HEK293 (cell line): ENCODE data around the gene TOMM6.

ENCODE experiments used
- CTCF ChIA-PET: fragments of 350-600 bp; formaldehyde crosslinking; extraction: SDS; loops from one replicate; lab custom pipeline; 2021; ENCODE audit warnings: antibody characterized with exemption; lab: Yijun Ruan, JAX
- POLR2A ChIA-PET: fragments of 300-600 bp; formaldehyde crosslinking; extraction: SDS; loops from one replicate; lab custom pipeline; 2020; ENCODE audit warnings: antibody characterized with exemption, inconsistent platforms; lab: Yijun Ruan, JAX
- H3K27ac ChIP-seq: fragments of 200-500 bp; sonication (Bioruptor generic); 2 replicates; pipeline ENCODE4 v1.5.1; 2014; ENCODE audit warnings: low read depth, low read length, control low read depth, inconsistent platforms; ENCODE audit errors: extremely low read depth
- H3K36me3 ChIP-seq, 2 experiments: fragments of 200-500 bp in 1 of 2; sonication (Bioruptor generic) in 1 of 2; 1 replicate in 1 of 2; 2 replicates in 1 of 2; pipeline ENCODE4 v1.5.1; 2014 to 2017; ENCODE audit warnings: inconsistent platforms in 2 of 2, low read length in 2 of 2; ENCODE audit not compliant: control insufficient read depth in 2 of 2, insufficient read depth in 1 of 2
- H3K4me1 ChIP-seq: fragments of 200-500 bp; sonication (Bioruptor generic); 2 replicates; pipeline ENCODE4 v1.5.1; 2014; ENCODE audit warnings: mild to moderate bottlenecking, low read length, inconsistent platforms; ENCODE audit not compliant: control insufficient read depth, insufficient read depth
- H3K4me3 ChIP-seq: 2 replicates; pipeline ENCODE4 v1.5.1; 2011; ENCODE audit warnings: low read depth, mild to moderate bottlenecking, control low read depth, low read length, moderate library complexity
- H3K9me3 ChIP-seq: fragments of 200-500 bp; sonication (Bioruptor generic); 2 replicates; pipeline ENCODE4 v1.5.1; 2014; ENCODE audit warnings: low read depth, low read length, inconsistent platforms; ENCODE audit not compliant: control insufficient read depth, insufficient read depth
- ELK4 ChIP-seq: IDR thresholded peaks from 2 replicates; pipeline ENCODE4 v1.6.1; 2011; ENCODE audit warnings: mild to moderate bottlenecking, low read depth, low read length, borderline replicate concordance
- GLI4 ChIP-seq: fragments of 450-650 bp; formaldehyde crosslinking; IDR thresholded peaks from 2 replicates; pipeline ENCODE4 v1.5.1; 2016; ENCODE audit warnings: missing biosample characterization, missing genetic modification characterization
- KLF10 ChIP-seq: fragments of 450-650 bp; IDR thresholded peaks from 2 replicates; pipeline ENCODE4 v1.5.1; 2018; ENCODE audit warnings: missing biosample characterization, mild to moderate bottlenecking, missing genetic modification characterization
- KLF17 ChIP-seq: fragments of 450-650 bp; formaldehyde crosslinking; IDR thresholded peaks from 2 replicates; pipeline ENCODE4 v1.5.1; 2016; ENCODE audit warnings: missing biosample characterization, missing genetic modification characterization
- MEIS1 ChIP-seq: sonication (generic); formaldehyde crosslinking; IDR thresholded peaks from 2 replicates; pipeline ENCODE4 v1.8.1; 2022; ENCODE audit warnings: missing genetic modification reagents, mild to moderate bottlenecking, borderline replicate concordance
- PRDM10 ChIP-seq: fragments of 450-650 bp; formaldehyde crosslinking; IDR thresholded peaks from 2 replicates; pipeline ENCODE4 v1.5.1; 2016; ENCODE audit warnings: missing biosample characterization, missing genetic modification characterization
- SCRT2 ChIP-seq: fragments of 450-650 bp; formaldehyde crosslinking; IDR thresholded peaks from 2 replicates; pipeline ENCODE4 v1.5.1; 2016; ENCODE audit warnings: missing biosample characterization, missing genetic modification characterization
- ZFHX2 ChIP-seq: fragments of 450-650 bp; formaldehyde crosslinking; conservative IDR thresholded peaks from 2 replicates; pipeline ENCODE4 v1.5.1; 2016; ENCODE audit warnings: missing biosample characterization, missing genetic modification characterization
- ZFP69B ChIP-seq: fragments of 450-650 bp; formaldehyde crosslinking; IDR thresholded peaks from 2 replicates; pipeline ENCODE4 v1.5.1; 2016; ENCODE audit warnings: missing biosample characterization, missing genetic modification characterization
- ZNF112 ChIP-seq: fragments of 450-650 bp; formaldehyde crosslinking; IDR thresholded peaks from 2 replicates; pipeline ENCODE4 v1.5.0; 2017; ENCODE audit warnings: missing biosample characterization, missing genetic modification characterization
- ZNF133 ChIP-seq: fragments of 450-650 bp; formaldehyde crosslinking; IDR thresholded peaks from 2 replicates; pipeline ENCODE4 v1.5.1; 2016; ENCODE audit warnings: missing biosample characterization, missing genetic modification characterization
- ZNF140 ChIP-seq: fragments of 450-650 bp; formaldehyde crosslinking; IDR thresholded peaks from 2 replicates; pipeline ENCODE4 v1.5.1; 2016; ENCODE audit warnings: missing biosample characterization, missing genetic modification characterization
- ZNF148 ChIP-seq: fragments of 450-650 bp; formaldehyde crosslinking; IDR thresholded peaks from 2 replicates; pipeline ENCODE4 v1.5.0; 2017; ENCODE audit warnings: missing biosample characterization, missing genetic modification characterization, borderline replicate concordance
- ZNF16 ChIP-seq: fragments of 450-650 bp; formaldehyde crosslinking; IDR thresholded peaks from 2 replicates; pipeline ENCODE4 v1.5.1; 2016; ENCODE audit warnings: low read depth, missing biosample characterization, missing genetic modification characterization
- ZNF18 ChIP-seq: fragments of 450-650 bp; formaldehyde crosslinking; IDR thresholded peaks from 2 replicates; pipeline ENCODE4 v1.5.1; 2016; ENCODE audit warnings: missing biosample characterization, missing genetic modification characterization
- ZNF23 ChIP-seq: fragments of 450-650 bp; formaldehyde crosslinking; IDR thresholded peaks from 2 replicates; pipeline ENCODE4 v1.5.1; 2016; ENCODE audit warnings: missing biosample characterization, missing genetic modification characterization, borderline replicate concordance
- ZNF239 ChIP-seq: fragments of 450-650 bp; formaldehyde crosslinking; IDR thresholded peaks from 2 replicates; pipeline ENCODE4 v1.5.1; 2016; ENCODE audit warnings: missing biosample characterization, missing genetic modification characterization
- ZNF335 ChIP-seq: fragments of 450-650 bp; formaldehyde crosslinking; conservative IDR thresholded peaks from 2 replicates; pipeline ENCODE4 v1.5.1; 2016; ENCODE audit warnings: missing biosample characterization, missing genetic modification characterization
- ZNF350 ChIP-seq: fragments of 450-650 bp; formaldehyde crosslinking; IDR thresholded peaks from 2 replicates; pipeline ENCODE4 v1.5.0; 2017; ENCODE audit warnings: missing biosample characterization, mild to moderate bottlenecking, missing genetic modification characterization
- ZNF510 ChIP-seq: fragments of 450-650 bp; formaldehyde crosslinking; IDR thresholded peaks from 2 replicates; pipeline ENCODE4 v1.5.1; 2018; ENCODE audit warnings: mild to moderate bottlenecking, missing genetic modification characterization, missing biosample characterization; ENCODE audit not compliant: insufficient replicate concordance
- ZNF514 ChIP-seq: fragments of 450-650 bp; formaldehyde crosslinking; IDR thresholded peaks from 2 replicates; pipeline ENCODE4 v1.5.1; 2016; ENCODE audit warnings: missing biosample characterization, missing genetic modification characterization
- ZNF548 ChIP-seq: fragments of 450-650 bp; formaldehyde crosslinking; IDR thresholded peaks from 2 replicates; pipeline ENCODE4 v1.5.1; 2016; ENCODE audit warnings: missing biosample characterization, missing genetic modification characterization
- ZNF677 ChIP-seq: fragments of 450-650 bp; IDR thresholded peaks from 2 replicates; pipeline ENCODE4 v1.5.0; 2018; ENCODE audit warnings: missing biosample characterization, mild to moderate bottlenecking, missing genetic modification characterization, moderate library complexity
- ZNF747 ChIP-seq: fragments of 450-650 bp; formaldehyde crosslinking; IDR thresholded peaks from 2 replicates; pipeline ENCODE4 v1.5.1; 2016; ENCODE audit warnings: missing biosample characterization, missing genetic modification characterization
- ZNF768 ChIP-seq: fragments of 450-650 bp; formaldehyde crosslinking; IDR thresholded peaks from 2 replicates; pipeline ENCODE4 v1.5.1; 2018; ENCODE audit warnings: missing biosample characterization, mild to moderate bottlenecking, missing genetic modification characterization
- ZNF785 ChIP-seq: fragments of 450-650 bp; formaldehyde crosslinking; IDR thresholded peaks from 2 replicates; pipeline ENCODE4 v1.5.1; 2016; ENCODE audit warnings: missing biosample characterization, missing genetic modification characterization
- ZNF830 ChIP-seq: fragments of 450-650 bp; IDR thresholded peaks from 2 replicates; pipeline ENCODE4 v1.5.0; 2018; ENCODE audit warnings: missing biosample characterization, missing genetic modification characterization, low read depth, mild to moderate bottlenecking, moderate library complexity

TOMM6 gene

GRCh38 chr6:41780551-41781365 is 6.7 kb upstream of the TOMM6 start, which contains the start of gene PRICKLE4 (continued):
- TF ChIP-seq KLF17 (tag by site-specific recombination) (peak; percentile 29; the same call in 1 of the 2 replicates), KLF10 (tag by site-specific recombination) (no peak), ZNF239 (tag by site-specific recombination) (no peak), ZNF510 (tag by site-specific recombination) (no peak), GLI4 (no peak), ZNF112 (tag by site-specific recombination) (no peak), PRDM10 (no peak), ZNF514 (no peak), ZNF148 (no peak), ZNF335 (peak; percentile 74), MEIS1 (CRISPR knock-in tag) (no peak), ZNF677 (tag by site-specific recombination) (no peak), ZFP69B (tag by site-specific recombination) (0 out of 2 replicates have a peak, but pooled peaks have one; percentile 33), ZNF768 (no peak), ZNF785 (no peak), ZNF548 (tag by site-specific recombination) (no peak), ZNF747 (tag by site-specific recombination) (no peak), ZNF140 (tag by site-specific recombination) (no peak)

- H3K4me1 ChIP-seq, result peaks cover 6% of the 10 kb centered on the region
- H3K4me3 ChIP-seq, result no peak overlapping the region
- POLR2A ChIA-PET, result interaction anchor here (0.9 to 1.9 kb wide), 3 partner anchors 140 to 413 kb away, joined by 3 to 5 read pairs (median 3); partner anchors contain the start of genes BYSL and MED20
- H3K27ac ChIP-seq, result no peak overlapping the region
- H3K36me3 ChIP-seq, result peaks cover 4 to 20% of the 10 kb centered on the region in 2 experiments; a peak in 1 of 3 replicates
- no peaks in the 10 kb centered on the region for H3K9me3 ChIP-seq
- CTCF ChIA-PET, result interaction anchor here (0.6 to 10.9 kb wide), 10 partner anchors 46 to 772 kb away, joined by 3 to 192 read pairs (median 4); partner anchors contain the start of gene TFEB
- TF ChIP-seq ZFHX2 (tag by site-specific recombination) (peak; percentile 90), ZNF23 (tag by site-specific recombination) (no peak), ELK4 (no peak), SCRT2 (no peak), ZNF830 (tag by site-specific recombination) (no peak), ZNF350 (no peak), ZNF133 (tag by site-specific recombination) (no peak), ZNF18 (peak; percentile 86), ZNF16 (no peak)
Observed at GRCh38 chr6:41781366-41781730, 6.1 kb upstream of the TOMM6 start.
